Central memory CD4-positive, alpha-beta T cell (primary cell): ENCODE results near the gene MAN2B2.

Experiments used
- DNase-seq: peaks from one replicate; pipeline ENCODE4 v3.0.0; 2022

MAN2B2 gene

DNA sequence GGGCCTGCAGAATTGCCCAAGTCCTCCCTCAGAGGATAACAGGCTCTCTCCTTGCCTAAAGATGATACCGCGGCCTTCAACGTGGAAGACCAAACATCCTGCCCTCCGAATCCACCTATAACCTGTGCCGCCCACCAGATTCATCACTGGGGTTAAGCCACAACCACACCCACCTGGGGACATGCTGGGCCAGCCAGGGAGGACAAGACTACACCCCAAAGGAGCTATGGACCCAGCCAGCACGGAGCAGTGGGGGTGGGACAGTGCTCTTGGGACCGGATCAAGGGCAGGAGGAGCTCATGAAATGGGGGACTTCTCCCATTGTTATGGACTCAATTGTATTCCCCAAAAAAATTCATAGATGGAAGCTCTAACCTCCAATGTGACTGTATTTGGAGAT lies 6.8 kb upstream of the MAN2B2 start:
- no peak for DNase-seq

DNA sequence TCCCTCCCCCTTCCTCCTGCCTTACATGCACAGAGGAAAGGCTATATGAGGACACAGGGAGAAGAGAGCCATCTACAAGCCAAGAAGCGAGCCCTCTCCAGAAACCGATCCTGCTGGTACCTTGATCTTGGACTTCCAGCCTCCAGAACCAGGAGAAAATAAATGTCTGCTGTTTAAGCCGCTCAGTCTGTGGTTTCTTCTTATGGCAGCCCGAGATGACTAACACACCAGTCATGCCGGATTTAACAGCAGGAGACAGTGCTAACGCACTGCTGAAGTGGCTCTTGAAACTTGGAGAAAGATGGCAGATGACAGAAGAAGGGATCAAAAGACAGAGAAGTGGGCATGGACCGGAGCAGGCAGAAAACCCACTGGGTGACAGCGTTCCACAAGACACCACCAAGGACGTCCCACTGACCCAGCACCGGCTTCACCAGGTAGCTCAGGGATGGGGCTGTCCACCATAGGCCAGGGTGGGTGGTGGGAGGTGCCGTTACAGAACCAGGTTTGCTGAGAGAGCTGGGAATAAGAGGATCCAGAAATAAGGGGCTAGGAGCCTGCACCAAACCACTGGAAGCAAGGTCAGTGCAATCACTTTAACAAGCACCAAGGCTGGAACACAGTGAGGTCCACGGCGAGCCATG lies 6.2 kb upstream of the MAN2B2 start:
- DNase-seq, result no peak

DNA sequence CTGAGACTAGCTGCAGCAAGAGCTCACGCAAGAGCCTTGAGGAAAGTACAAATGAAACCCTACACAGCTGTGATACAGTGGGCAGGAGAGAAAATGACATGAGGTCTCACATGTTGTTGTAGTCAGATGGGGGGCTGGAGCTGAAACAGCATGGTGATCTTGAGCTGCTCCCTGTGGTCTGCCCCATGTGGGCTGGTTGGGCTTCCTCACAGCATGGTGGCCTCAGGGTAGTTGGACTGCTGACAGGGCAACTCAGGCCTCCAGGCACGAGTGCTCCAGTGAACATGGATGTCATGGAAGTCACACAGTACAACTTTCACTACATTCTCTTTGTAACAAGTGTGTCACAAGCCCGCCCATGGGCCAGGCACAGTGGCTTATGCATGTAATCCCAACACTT lies 3.4 kb upstream of the MAN2B2 start:
- DNase-seq, result no peak

DNA sequence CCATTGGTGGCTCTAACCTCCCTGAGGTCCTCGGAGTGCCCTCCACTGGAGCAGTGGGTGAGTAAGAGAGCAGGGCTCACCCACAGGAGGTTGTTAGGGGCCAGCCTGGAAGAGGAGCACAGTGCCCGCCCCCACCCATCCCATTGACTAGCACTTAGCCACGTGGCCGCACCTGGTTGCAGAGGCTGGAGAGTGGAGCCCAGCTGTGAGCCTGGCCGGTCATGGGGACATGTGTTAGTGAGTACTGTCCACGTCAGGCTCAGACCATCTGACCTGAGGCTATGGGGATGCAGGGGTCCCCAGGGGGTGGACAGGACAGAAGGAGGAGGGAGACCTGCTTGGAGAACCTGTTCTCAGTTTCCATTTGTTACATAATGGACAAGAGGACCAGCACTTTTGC lies 1.4 kb upstream of the MAN2B2 start:
- DNase-seq, result no peak

DNA sequence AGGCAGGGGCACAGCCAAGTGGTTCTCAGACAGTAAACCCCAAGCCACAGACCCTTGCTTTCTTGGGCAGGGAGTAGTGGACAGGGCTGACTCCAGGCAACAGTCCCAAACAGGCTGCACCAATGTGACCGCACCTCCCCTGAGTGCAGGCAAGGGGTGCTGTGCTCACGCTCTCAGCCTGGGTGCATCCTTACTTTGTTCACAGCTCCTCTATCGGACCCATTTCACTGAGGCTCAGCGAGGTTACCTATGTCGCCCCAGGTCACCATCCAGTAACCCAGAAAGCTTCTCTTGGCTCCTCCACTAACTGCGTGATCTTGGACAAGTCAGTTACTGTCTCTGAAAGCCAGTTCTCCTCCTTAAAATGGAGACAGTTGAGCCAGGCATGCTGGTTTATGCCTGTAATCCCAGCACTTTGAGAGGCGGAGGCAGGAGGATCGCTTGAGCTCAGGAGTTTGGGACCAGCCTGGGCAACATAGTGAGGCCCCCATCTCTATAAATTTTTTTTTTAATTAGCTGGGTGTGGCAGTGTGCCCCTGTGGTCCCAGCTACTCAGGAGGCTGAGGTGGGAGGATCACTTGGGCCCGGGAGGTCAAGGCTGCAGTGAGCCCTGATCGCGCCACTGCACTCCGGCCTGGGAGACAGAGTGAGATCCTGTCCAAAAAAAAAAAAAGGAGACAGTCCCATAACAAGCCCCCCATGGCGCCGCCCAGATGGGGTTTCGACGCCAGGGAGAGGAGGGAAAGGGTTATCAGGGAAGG lies 823 bp upstream of the MAN2B2 start:
- no peak for DNase-seq

DNA sequence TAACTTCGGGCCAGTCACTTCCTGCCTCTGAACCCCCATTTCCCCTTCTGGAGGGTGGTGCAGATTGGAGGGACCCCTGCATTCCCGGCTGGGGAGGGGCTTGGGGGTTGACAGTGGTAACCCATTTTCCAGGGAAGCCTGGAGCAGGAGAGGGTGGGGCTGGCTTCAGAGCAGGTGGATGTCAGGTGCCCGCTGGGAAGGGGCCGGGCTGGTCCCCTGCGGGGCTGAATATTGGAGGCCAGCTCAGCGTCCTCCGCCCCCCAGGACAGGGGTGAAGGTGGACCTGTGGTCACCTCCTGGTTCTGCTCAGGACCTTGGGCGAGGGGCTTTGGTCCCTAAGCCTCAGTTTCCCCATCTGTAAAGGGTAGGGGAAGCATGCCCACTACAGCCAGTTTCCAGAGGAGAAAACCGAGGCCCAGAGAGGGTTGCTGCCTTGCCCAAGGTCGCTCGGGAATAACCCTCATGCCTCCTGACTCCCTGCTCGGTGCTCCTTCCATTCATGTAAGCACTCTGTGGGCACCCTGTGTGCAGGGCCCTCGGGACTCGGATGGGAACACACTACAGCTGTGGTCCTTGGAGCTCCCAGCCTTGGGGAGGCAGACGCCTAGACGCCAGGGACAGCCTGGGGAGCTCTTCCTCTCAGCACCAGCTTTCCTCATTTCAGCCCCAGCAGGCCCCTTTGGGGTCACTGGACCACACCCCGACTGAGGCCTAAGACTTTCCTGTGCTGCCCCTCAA lies 683 bp downstream of the MAN2B2 start:
- no peak for DNase-seq

DNA sequence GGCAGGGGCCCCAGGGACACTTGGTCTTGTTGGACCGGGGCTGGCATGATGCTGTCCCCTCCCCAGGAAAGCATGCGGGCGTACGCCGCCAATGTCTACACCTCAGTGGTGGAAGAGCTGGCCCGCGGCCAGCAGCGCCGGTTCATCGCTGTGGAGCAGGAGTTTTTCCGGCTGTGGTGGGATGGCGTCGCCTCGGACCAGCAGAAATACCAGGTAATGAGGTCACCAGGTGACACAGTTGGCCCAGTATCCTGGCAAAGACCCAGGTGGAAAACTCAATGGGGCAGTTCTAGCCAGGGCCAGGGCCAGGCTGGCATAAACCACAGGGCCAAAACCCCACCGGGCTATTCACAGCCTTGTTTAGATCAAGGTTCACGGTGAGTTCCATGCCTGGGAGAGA lies 1.5 kb downstream of the MAN2B2 start:
- DNase-seq, result no peak

DNA sequence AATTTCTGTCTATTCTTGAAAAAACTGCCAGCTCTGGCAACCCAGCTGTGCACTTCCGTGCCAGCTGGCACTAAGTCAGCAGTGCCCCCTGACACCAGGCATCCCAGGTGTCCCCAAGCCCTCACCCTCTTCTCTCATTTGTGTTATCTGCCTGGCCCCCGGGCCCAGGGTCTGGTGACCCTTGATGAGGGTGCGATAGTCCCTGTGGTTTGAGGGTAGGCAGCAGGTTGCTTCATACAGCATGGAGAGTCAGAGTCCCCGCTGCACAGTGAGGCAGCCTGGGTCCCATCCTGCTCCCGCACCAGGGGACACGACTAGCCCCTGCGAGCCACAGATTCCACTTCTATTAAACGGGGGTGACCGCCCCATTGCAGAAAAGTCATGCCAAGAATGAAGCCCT lies 1.9 kb downstream of the MAN2B2 start:
- DNase-seq, result no peak

DNA sequence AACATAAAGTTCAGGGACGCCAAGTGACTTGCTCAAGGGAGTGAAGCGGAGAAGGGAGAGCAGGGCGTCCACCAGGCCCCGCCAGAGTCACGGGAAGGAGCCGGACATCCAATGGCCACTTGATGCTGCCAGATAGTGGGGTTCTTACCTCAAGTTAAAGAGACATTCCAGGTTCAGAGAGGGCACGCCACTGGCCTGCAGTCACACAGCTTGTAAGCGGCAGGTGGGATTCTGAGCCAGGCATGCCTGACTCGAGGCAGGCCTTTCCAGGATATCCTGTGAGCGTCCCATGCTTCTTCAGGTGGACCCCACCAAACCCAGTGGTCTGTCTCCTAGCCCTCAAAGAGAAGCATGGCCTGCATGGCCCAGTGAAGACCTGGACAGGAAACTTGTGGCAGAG lies 2.4 kb downstream of the MAN2B2 start:
- no peak for DNase-seq

DNA sequence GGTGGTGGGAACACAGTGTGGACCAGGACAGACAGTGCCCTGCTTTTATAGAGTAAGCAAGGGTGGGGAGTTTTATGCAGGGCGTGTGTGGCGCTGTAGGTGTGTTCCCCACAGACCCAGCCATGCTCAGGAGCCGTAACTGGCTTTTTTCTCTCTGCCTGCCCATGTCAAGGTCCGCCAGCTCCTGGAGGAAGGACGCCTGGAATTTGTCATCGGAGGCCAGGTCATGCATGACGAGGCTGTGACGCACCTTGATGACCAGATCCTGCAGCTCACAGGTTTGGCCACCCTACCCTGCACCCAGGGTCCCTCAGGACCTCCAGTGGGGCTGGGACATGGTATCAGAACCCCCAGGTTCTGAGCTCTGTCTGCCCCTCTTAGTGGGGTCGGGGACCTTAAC lies 3.2 kb downstream of the MAN2B2 start:
- DNase-seq, result no peak

DNA sequence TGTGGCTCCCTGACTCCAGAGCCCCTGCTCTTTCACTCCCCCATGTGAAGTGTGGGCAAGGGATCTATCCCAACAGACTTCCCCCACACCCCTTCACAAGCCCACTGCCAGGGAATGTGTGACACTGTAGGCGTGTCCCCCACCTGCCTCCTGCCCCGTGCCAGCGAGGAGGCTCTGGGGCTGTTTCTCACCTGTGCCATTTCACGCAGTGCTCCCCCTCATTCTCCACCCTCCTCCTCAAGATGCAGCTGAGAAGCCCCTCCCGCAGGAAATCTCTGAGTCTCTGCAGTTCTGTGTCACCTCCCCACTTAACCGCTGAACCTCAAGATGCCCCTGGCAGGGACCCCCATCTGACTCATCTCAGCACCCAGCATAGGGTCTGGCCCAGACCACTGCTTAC lies 5.4 kb downstream of the MAN2B2 start:
- no peak for DNase-seq

DNA sequence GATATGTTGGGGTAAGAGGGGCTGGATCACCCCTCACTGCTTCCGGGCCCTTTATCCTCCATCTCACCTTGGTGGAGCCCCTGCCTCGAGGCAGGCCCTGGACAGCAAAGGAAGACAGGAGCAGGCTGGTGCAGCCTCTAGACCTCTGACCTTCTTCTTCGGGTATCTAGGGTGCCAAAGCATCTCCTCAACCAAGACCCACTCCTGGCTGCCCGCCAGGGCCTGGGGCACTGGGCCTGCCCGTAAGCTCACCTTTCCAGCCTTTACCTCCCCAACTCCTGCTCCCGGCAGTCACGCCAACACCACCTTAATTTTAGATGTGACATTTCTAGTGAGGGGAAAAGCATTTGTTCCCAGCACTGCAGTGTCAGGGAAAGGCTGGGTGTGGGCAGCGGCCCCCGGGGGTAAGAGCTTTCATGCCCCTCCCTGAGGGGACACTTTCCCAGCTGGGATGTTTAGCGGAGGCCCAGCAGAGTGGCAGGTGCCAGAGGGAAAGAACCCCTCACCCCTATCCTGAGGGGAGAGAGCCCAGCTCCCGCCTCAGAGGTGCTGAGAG lies 6.7 kb downstream of the MAN2B2 start:
- DNase-seq, result no peak

DNA sequence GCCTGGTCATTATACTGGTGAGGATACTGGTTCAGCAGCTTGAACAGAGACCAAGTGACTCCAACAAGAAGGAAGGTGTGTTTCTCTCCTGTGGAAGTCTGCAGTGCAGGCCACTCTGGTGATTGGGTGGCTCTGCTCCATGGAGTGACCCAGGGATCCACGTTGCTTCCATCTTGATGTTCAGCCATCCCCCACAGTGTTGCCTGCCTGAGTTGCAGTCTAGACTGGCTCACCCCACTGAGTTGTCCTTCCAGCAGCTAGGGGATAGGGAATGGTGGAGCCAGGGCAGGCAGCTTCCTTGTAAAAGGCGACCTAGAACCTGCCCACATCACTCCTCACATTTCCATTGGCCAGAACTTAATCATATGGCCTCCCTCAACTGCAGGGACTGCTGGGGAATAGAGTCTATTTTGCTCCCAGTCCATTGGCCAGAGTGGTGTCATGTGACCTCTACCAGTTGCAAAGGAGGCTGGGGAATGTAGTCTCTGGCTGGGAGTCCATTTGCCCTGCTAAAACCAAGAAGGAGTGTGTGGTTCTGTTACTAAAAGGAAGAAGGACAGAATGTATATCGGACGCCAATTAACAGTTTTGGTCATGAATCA lies 8.0 kb downstream of the MAN2B2 start:
- peak; percentile 10 for DNase-seq

DNA sequence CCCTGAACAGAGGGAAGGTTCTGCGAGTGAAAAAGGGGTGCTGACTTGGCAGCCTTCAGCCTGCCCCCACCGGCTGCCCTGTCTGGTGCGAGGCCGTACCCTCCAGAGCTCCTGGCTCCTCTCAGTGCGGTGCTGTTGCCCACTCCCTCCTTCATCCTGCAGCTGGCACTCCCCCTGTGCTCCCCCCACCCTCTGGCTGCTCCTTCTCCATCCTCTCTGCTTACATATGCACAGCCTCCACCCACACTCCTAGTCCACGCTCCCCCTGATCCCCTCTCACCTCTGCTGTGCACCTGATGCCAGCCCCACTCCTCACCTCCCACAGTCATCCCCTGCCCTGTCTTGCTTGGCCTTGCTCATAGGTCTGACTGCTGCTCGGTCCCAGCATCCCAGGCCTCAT lies 9.9 kb downstream of the MAN2B2 start:
- DNase-seq, result no peak

DNA sequence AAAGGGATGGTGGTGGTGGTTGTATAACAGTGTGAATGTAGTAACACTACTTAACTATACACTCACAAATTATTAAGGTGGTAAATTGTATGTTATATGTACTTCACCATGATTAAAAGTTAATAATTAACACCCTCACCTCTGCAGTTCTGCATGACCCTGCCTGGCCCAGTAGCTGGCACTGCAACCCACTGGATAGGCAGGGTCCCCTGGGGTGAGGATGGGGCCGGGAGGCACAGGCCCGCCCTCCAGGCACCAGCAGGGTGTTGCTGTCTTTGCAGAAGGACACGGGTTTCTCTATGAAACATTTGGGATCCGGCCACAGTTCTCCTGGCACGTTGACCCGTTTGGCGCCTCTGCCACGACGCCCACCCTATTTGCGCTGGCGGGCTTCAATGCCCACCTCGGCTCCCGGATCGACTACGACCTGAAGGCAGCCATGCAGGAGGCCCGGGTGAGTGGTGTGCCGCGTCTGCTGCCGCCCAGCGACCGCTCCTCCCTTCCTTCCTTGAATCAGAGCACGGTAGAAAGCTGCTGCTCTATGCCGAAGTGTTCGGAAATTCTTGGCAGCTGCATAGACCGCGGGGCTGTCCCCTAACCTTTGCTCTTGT lies 11.8 kb downstream of the MAN2B2 start:
- DNase-seq, result no peak

DNA sequence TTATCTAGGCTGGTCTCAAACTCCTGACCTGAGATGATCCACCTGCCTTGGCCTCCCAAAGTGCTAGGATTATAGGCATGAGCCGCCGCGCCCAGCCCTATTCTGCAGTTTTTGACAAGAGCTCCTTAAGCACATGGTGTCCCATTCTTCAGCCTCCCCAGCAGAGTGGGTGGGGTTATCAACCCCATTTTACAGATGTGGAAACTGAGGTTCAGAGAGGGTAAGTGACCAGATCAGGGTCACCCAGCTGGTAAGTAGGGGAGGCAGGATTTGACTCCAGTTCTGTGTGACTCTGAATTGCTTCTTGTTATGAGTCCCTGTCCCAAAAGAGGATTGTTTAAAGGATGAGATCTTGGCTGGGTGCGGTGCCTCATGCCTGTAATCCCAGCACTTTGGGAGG lies 14.5 kb downstream of the MAN2B2 start:
- DNase-seq, result no peak

DNA sequence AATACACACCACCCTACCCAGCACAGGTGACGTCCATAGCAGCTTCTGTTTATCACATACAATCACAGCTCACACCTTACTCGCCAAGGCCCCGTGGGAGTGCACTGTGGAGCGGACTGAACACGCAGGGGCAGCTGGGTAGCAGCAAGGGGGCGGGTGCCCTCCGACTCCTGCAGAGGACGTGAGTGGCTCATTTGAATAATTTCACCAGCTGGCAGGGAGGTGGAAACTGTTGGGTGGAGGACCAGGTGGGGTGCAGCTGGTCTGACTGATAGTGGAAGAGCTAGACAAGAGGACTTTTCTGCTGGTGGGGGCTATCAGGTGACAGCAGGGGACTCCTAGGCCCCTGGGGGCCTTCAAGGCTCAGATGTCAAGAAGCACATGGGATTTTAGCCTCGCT lies 16.3 kb downstream of the MAN2B2 start:
- no peak for DNase-seq

DNA sequence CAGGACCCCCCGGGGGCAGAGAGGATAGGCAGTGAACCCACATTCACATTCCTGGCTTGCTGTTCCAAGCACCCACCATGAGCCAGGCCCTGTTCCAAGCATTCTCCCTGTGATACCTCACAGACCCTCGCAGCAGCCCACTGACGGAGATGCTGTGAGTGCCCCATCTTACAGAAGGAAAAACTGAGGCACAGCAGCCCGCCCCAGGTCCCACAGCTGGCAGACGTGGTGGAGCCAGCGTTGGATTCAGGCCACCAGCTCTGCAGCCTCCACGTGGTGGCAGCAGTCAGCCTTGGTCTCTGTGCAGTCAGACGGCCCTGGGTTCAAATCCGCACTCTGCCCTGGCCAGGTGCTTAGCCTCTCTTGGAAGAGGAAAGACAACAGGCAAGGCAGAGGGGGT lies 16.8 kb downstream of the MAN2B2 start:
- DNase-seq, result no peak

DNA sequence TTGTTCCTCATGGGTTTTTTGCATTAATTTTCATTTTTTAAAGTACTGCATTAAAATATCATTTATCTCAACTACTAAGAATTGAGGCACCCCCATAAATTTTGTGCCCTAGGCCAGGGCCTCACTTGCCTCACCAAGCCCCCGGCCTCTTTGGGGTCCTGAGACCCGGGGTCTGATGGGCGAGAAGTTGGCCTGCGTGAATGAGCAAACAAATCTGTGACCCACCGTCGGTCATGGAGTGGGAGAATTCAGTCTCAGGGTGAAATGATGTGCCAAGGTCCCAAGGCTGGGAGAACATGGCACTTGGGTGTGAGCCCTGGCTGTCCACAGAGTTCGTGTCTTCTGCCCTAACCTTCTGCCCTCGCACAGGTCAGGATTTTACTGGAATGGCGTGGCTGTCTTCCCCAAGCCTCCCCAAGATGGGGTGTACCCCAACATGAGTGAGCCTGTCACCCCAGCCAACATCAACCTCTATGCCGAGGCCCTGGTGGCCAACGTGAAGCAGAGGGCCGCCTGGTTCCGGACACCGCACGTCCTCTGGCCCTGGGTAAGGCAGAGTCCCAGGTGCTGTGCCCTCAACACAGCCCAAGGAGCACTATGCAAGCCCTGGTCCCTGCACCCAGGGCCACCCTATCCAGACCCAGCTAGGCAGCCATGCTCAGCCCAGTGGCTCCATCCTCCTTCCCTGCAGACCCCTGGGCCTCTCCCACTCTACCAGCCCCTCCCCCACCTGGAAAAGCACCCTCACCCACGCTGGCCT lies 18.0 kb downstream of the MAN2B2 start:
- DNase-seq, result no peak

DNA sequence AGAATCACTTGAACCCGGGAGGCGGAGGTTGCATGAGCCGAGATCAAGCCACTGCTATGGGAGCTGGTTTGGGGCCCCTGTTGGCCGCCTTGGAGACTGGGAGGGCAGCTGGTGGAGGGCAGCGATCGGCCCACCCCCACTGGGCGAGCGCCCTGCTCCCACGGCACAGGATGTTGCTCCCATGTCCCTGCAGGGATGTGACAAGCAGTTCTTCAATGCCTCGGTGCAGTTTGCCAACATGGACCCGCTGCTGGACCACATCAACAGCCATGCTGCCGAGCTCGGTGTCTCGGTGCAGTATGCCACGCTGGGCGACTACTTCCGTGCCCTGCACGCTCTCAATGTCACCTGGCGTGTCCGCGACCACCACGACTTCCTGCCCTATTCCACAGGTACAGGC lies 19.4 kb downstream of the MAN2B2 start:
- no peak for DNase-seq

DNA sequence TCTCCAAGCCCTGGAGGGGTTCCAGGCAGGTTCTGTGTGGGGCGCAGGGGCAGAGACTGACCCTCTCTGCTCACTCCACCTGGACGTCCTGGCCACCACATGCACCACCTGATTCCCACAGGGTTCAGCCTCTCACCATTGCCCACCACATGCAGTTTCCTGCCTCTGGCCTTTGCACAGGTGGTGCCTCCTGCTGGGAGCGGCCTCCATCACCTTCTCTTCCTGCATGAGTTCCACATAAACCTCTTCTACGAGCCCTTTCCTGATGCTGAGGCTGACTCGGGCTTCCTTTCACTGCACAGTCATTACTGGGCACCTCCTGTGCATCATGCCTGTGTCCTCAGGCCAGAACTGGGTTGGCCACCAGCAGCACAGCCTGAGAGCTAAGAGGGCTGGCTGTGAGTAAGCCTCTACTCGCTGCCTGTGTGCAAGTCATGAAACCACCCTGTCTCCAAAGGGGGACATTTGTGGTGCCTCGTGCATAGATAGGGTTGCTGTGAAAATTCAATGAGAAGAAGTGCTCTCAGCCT lies 19.9 kb downstream of the MAN2B2 start:
- DNase-seq, result no peak
